Measurements from ENCODE around the gene FOXD2.

GRCh38 chr1:47418681-47419325 is 19.0 kb upstream of the FOXD2 start:
- TF ChIP-seq ZNF26 (tag by site-specific recombination; IDR thresholded peaks at IDR 0.05) (no peak), ZFP3 (tag by site-specific recombination; IDR thresholded peaks at IDR 0.05; ENCODE audit: low read depth) (no peak), BCL11A (tag by site-specific recombination; IDR thresholded peaks at IDR 0.05; ENCODE audit: low read depth) (no peak), ZNF555 (tag by site-specific recombination; conservative IDR thresholded peaks at IDR 0.05) (no peak), KLF7 (tag by site-specific recombination; IDR thresholded peaks at IDR 0.05; ENCODE audit: borderline replicate concordance) (no peak), ZBTB21 (tag by site-specific recombination; IDR thresholded peaks at IDR 0.05) (no peak), ZNF274 (IDR thresholded peaks at IDR 0.05; ENCODE audit: low read length) (no peak), ZNF274 (tag by site-specific recombination; IDR thresholded peaks at IDR 0.05; ENCODE audit: borderline replicate concordance) (no peak), ZSCAN23 (tag by site-specific recombination; IDR thresholded peaks at IDR 0.05) (no peak)
- TF ChIP-seq, protein P1, sequence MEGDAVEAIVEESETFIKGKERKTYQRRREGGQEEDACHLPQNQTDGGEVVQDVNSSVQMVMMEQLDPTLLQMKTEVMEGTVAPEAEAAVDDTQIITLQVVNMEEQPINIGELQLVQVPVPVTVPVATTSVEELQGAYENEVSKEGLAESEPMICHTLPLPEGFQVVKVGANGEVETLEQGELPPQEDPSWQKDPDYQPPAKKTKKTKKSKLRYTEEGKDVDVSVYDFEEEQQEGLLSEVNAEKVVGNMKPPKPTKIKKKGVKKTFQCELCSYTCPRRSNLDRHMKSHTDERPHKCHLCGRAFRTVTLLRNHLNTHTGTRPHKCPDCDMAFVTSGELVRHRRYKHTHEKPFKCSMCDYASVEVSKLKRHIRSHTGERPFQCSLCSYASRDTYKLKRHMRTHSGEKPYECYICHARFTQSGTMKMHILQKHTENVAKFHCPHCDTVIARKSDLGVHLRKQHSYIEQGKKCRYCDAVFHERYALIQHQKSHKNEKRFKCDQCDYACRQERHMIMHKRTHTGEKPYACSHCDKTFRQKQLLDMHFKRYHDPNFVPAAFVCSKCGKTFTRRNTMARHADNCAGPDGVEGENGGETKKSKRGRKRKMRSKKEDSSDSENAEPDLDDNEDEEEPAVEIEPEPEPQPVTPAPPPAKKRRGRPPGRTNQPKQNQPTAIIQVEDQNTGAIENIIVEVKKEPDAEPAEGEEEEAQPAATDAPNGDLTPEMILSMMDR (tag by site-specific recombination; IDR thresholded peaks at IDR 0.05), result no peak
